Naive thymus-derived CD4-positive, alpha-beta T cell (primary cell): ENCODE data around the gene CTDSP1. TPM values are rescaled to one million over a fixed set of nuclear protein-coding genes. Genes with fewer than 3 reads are reported as not detected.
A peak's percentile ranks its signal among the peaks of the same experiment; 100 is the strongest.

Experiments
- ATAC-seq: fragments of 150-1000 bp; cut with Tn5 transposase; 2 replicates; pipeline ENCODE4 v1.10.0; 2021; ENCODE audit warnings: mild to moderate bottlenecking, moderate library complexity
- CTCF ChIA-PET: fragments of 350-600 bp; sonication (Branson Sonifier 250); formaldehyde crosslinking; loops from one replicate; lab custom pipeline; 2021; ENCODE audit warnings: antibody characterized with exemption; lab: Charles Lee
- POLR2A ChIA-PET: fragments of 350-600 bp; sonication (Branson Sonifier 250); formaldehyde crosslinking; loops from one replicate; lab custom pipeline; 2021; ENCODE audit warnings: antibody characterized with exemption, inconsistent platforms; lab: Charles Lee
- DNase-seq, 9 donors: peaks; one replicate each; pipeline versions ENCODE4 v3.0.0 to v3.0.0-alpha.2; 2020 to 2022; ENCODE audit warnings: mixed read lengths in 1 of 9
- H3K27ac ChIP-seq: one replicate; pipeline ENCODE4 v1.7.0; 2013; ENCODE audit warnings: mild to moderate bottlenecking, low read depth, low read length, moderate library complexity
- H3K27me3 ChIP-seq, 2 donors: one replicate each; pipeline ENCODE4 v1.7.0; 2013; ENCODE audit warnings: low read length in 2 of 2, mild to moderate bottlenecking in 2 of 2, moderate library complexity in 2 of 2; ENCODE audit not compliant: control insufficient read depth in 2 of 2, insufficient read depth in 2 of 2
- H3K36me3 ChIP-seq, 3 experiments: 1 replicate in 2 of 3; 2 replicates in 1 of 3; pipeline ENCODE4 v1.7.0; 2013; ENCODE audit warnings: low read length in 3 of 3, mild to moderate bottlenecking in 3 of 3, moderate library complexity in 1 of 3; ENCODE audit not compliant: insufficient read depth in 3 of 3, control insufficient read depth in 2 of 3
- H3K4me1 ChIP-seq, 2 donors: one replicate each; pipeline ENCODE4 v1.7.0; 2013; ENCODE audit warnings: low read length in 2 of 2, mild to moderate bottlenecking in 2 of 2, moderate library complexity in 1 of 2; ENCODE audit not compliant: control insufficient read depth in 2 of 2, insufficient read depth in 2 of 2
- H3K4me3 ChIP-seq: 2 replicates; pipeline ENCODE4 v1.7.0; 2013; ENCODE audit warnings: mild to moderate bottlenecking, low read length
- H3K9me3 ChIP-seq, 3 experiments: 1 replicate in 2 of 3; 2 replicates in 1 of 3; pipeline ENCODE4 v1.7.0; 2013; ENCODE audit warnings: low read length in 3 of 3; ENCODE audit not compliant: control insufficient read depth in 2 of 3
- H3K27ac Mint-ChIP-seq, 9 donors: one replicate each; pipeline ENCODE4 v1.8.0; 2020 to 2022; ENCODE audit warnings: mixed read lengths in 9 of 9, mild to moderate bottlenecking in 8 of 9, moderate library complexity in 5 of 9, inconsistent platforms in 2 of 9
- H3K27me3 Mint-ChIP-seq, 5 donors: one replicate each; pipeline ENCODE4 v1.8.0; 2021 to 2022; ENCODE audit warnings: mixed read lengths in 5 of 5, mild to moderate bottlenecking in 1 of 5
- H3K36me3 Mint-ChIP-seq, 5 donors: one replicate each; pipeline ENCODE4 v1.8.0; 2020 to 2022; ENCODE audit warnings: mixed read lengths in 5 of 5, mild to moderate bottlenecking in 3 of 5, inconsistent platforms in 1 of 5
- H3K4me1 Mint-ChIP-seq, 7 donors: one replicate each; pipeline ENCODE4 v1.8.0; 2020 to 2022; ENCODE audit warnings: mixed read lengths in 7 of 7, mild to moderate bottlenecking in 3 of 7, inconsistent platforms in 1 of 7
- H3K4me3 Mint-ChIP-seq, 10 donors: one replicate each; pipeline ENCODE4 v1.8.0; 2020 to 2022; ENCODE audit warnings: mild to moderate bottlenecking in 10 of 10, mixed read lengths in 10 of 10, moderate library complexity in 6 of 10, inconsistent platforms in 2 of 10
- H3K9me3 Mint-ChIP-seq, 11 donors: one replicate each; pipeline ENCODE4 v1.8.0; 2020 to 2022; ENCODE audit warnings: mixed read lengths in 11 of 11, mild to moderate bottlenecking in 4 of 11, inconsistent platforms in 1 of 11, moderate library complexity in 1 of 11
- intact Hi-C, 2 donors: fragments of 100-400 bp; cut with micrococcal nuclease; formaldehyde crosslinking; loops; one replicate each; pipeline ENCODE4 v1.15.1; 2023
- polyA plus RNA-seq, 2 donors: library from polyadenylated mRNA; unstranded; fragments of 300-500 nt; fragmentation: Illumina TruSeq; gene quantifications; one replicate each; pipeline ENCODE4 v1.2.3, GENCODE V29; 2021
- total RNA-seq, 6 experiments: library from RNA in 5 of 6; stranded (reverse) in 5 of 6; gene quantifications; 1 replicate in 5 of 6; 2 replicates in 1 of 6; pipeline ENCODE4 v1.2.3 and lab custom pipeline; 2021 to 2026

The CTDSP1 gene
- total and polyA plus RNA-seq, 7 experiments from 2014 or later, result 22.5 to 219 (median 148) TPM

DNA sequence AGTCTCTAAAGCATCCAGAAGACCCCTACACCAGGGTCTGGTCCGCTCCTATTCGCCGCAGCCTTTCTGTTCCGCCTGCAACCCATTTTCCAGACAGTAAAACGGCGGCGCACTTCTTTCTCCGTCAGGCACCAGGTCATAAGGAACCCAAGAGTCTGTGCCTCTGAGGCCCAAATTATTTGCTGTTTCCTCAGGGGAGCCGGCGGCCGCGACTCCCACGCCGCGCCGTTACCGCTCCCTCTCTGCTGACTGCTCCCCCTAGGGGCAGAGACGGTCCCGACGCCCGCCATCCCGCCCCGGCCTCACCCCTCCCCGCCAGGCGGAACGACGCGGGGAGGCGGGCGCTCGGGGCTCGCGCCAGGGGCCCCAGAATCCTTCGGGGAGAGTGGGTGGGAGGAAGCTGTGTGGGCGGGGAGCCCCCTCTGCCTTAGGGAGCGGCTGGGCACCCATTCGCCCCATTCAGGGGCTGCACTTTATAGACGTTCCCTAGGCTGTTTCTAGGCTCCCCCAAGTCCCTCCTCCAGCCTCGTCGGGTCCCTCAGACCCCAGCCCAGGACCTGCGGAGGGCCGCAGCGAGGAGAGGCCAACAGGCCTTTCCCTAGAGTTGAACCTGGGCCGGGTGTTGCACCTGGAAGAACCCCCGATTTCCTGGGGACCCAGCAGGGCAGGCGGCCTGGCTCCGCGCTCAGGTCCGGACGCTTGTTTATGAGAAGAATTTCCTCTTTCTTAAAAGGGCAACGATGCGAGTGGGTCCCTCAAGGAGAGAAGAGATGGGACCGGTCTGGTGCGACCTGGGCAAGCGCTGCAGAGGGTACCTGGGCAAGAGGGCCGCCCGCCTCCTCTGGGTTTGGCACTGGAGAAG lies 3.6 kb upstream of the CTDSP1 start:
- H3K27ac ChIP-seq, result peak overlapping the region; percentile 86
- H3K9me3 Mint-ChIP-seq, result no peaks in the 10 kb centered on the region
- H3K36me3 Mint-ChIP-seq, result peaks cover 0 to 5% (median 0%) of the 10 kb centered on the region in 5 donors
- H3K36me3 ChIP-seq, result no peaks in the 10 kb centered on the region
- intact Hi-C loops, result loop anchor here (1.0 to 5.0 kb wide), 27 partner anchors 10 to 1146 kb away; partner anchors contain the start of genes AAMP (in 2 of the 2), BCS1L (in 2 of the 2), CATIP (in 2 of the 2) and CNOT9 (in 2 of the 2)
- H3K27me3 Mint-ChIP-seq, result no peaks in the 10 kb centered on the region
- H3K4me1 ChIP-seq, result peaks cover 29 to 31% of the 10 kb centered on the region in 2 donors
- ATAC-seq (peak; percentile 83), DNase-seq (peak; percentile 91 to 98 (median 96))
- peak overlapping the region; percentile 85 to 99 (median 94) for H3K4me3 Mint-ChIP-seq
- no peaks in the 10 kb centered on the region for H3K27me3 ChIP-seq
- H3K4me3 ChIP-seq, result peak overlapping the region; percentile 71
- POLR2A ChIA-PET, result interaction anchor here (0.6 to 3.5 kb wide), 25 partner anchors 10 to 810 kb away, joined by 3 to 36 read pairs (median 5); partner anchors contain the start of genes AAMP, ARPC2, CATIP and PNKD
- peak overlapping the region; percentile 96 to 100 (median 97) for H3K27ac Mint-ChIP-seq
- H3K4me1 Mint-ChIP-seq, result peaks cover 16 to 41% (median 39%) of the 10 kb centered on the region in 7 donors
- CTCF ChIA-PET, result interaction anchor here (0.6 to 3.4 kb wide), 16 partner anchors 10 to 260 kb away, joined by 3 to 19 read pairs (median 4); partner anchors contain the start of genes AAMP, CATIP, PNKD and TMBIM1
- no peaks in the 10 kb centered on the region for H3K9me3 ChIP-seq

GRCh38 chr2:218396688-218397462 lies 2.8 kb upstream of the CTDSP1 start:
- H3K9me3 Mint-ChIP-seq, result no peaks in the 10 kb centered on the region
- ATAC-seq (peak; percentile 5), DNase-seq (peak; percentile 57 to 87 (median 83))
- peaks cover 16 to 48% (median 44%) of the 10 kb centered on the region in 7 donors for H3K4me1 Mint-ChIP-seq
- peak overlapping the region; percentile 96 to 100 (median 97) for H3K27ac Mint-ChIP-seq
- ChIA-PET CTCF (interaction anchor here (0.6 to 2.6 kb wide), 15 partner anchors 9 to 259 kb away, joined by 3 to 17 read pairs (median 4); partner anchors contain the start of genes AAMP, CATIP, PNKD and TMBIM1), POLR2A (interaction anchor here (0.5 to 3.5 kb wide), 33 partner anchors 9 to 809 kb away, joined by 3 to 36 read pairs (median 4); partner anchors contain the start of genes AAMP, ARPC2, BCS1L and CATIP)
- Histone ChIP-seq H3K9me3 (no peaks in the 10 kb centered on the region), H3K4me1 (peaks cover 35 to 37% of the 10 kb centered on the region in 2 donors), H3K36me3 (peaks cover 0 to 8% (median 0%) of the 10 kb centered on the region in 3 experiments), H3K27me3 (no peaks in the 10 kb centered on the region), H3K4me3 (peak overlapping the region; percentile 71), H3K27ac (peak overlapping the region; percentile 86)
- H3K36me3 Mint-ChIP-seq, result peaks cover 0 to 7% (median 0%) of the 10 kb centered on the region in 5 donors
- H3K4me3 Mint-ChIP-seq, result peak overlapping the region; percentile 85 to 99 (median 94)
- intact Hi-C loops, result loop anchor here (1.0 to 5.0 kb wide), 27 partner anchors 9 to 1145 kb away; partner anchors contain the start of genes AAMP (in 2 of the 2), BCS1L (in 2 of the 2), CATIP (in 2 of the 2) and CNOT9 (in 2 of the 2)
- no peaks in the 10 kb centered on the region for H3K27me3 Mint-ChIP-seq

DNA sequence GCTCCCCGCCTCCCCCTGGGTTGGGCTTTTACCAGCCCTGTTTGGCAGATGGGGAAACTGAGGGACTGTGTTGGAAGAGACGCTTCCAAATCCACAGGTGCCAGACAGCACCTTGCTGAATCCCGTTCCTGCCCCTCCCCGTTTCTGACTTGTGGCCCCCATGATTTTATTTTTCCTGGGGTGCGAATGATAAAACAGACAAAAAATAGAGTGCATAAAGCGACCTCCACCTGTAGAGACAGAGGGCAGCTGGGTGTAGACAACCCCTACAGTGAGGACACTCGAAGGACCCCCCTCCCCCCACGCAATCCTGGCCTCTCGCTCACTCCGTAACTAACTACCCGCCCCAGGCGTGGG lies 2.2 kb upstream of the CTDSP1 start:
- ATAC-seq, result no peak
- intact Hi-C loops, result loop anchor here (2.0 to 5.0 kb wide), 13 partner anchors 31 to 1145 kb away; partner anchors contain the start of genes CATIP (in 1 of the 2), CHPF (in 1 of the 2), DNPEP (in 1 of the 2) and GLB1L (in 1 of the 2)
- Histone ChIP-seq H3K4me1 (peaks cover 35 to 41% of the 10 kb centered on the region in 2 donors), H3K9me3 (no peaks in the 10 kb centered on the region), H3K36me3 (peaks cover 0 to 14% (median 0%) of the 10 kb centered on the region in 3 experiments), H3K27me3 (no peaks in the 10 kb centered on the region), H3K27ac (peak overlapping the region; percentile 86), H3K4me3 (peak overlapping the region; percentile 71)
- DNase-seq, result peak in 4 of 9 donors; percentile 22 to 39 (median 34)
- Mint-ChIP-seq H3K36me3 (peaks cover 0 to 9% (median 0%) of the 10 kb centered on the region in 5 donors), H3K4me3 (peak overlapping the region; percentile 85 to 99 (median 94)), H3K4me1 (peaks cover 16 to 51% (median 47%) of the 10 kb centered on the region in 7 donors), H3K27me3 (no peaks in the 10 kb centered on the region), H3K27ac (peak overlapping the region; percentile 96 to 100 (median 97)), H3K9me3 (no peaks in the 10 kb centered on the region)
- POLR2A ChIA-PET, result interaction anchor here (0.5 to 3.3 kb wide), 23 partner anchors 9 to 809 kb away, joined by 3 to 36 read pairs (median 5); partner anchors contain the start of genes AAMP, ARPC2, CATIP and PNKD
- CTCF ChIA-PET, result interaction anchor here (1.0 to 2.6 kb wide), 5 partner anchors 9 to 111 kb away, joined by 4 to 17 read pairs (median 7); partner anchors contain the start of gene TMBIM1

DNA sequence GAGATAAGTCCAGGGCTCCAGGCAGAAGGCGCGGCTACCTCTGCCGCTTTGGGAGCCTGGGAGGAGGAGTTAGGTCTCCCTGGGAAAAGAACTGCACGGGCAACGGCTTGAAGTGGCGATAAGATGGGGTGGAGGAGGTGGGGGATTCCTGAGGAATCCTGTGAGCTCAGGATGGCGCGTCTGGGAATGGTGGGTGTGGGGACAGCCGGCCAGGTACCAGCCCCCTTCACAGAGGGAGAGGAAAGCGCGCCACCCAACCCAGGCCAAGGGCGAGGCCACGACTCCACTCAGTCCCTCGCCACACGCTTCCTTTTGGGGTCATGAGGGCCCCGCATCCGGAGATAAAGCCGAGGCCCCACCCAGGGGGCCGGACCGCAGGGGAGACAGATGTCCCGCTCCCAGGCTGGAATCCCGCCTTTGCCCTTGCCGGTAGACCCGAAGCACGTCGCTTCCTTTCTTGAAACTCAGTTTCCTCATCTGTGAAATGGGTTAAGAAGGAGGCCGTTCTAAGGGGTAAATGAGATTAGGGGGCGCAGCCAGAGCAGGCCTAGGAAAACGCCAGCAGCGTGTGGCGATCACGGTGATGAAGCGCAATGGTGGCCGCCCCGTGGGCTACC lies 1.7 kb upstream of the CTDSP1 start:
- Histone ChIP-seq H3K4me3 (peak overlapping the region; percentile 71), H3K9me3 (no peaks in the 10 kb centered on the region), H3K27ac (peak overlapping the region; percentile 86), H3K27me3 (no peaks in the 10 kb centered on the region), H3K4me1 (peaks cover 35 to 41% of the 10 kb centered on the region in 2 donors), H3K36me3 (peaks cover 0 to 18% (median 0%) of the 10 kb centered on the region in 3 experiments)
- intact Hi-C loops, result loop anchor here (2.0 to 5.0 kb wide), 13 partner anchors 31 to 1144 kb away; partner anchors contain the start of genes CATIP (in 1 of the 2), CHPF (in 1 of the 2), DNPEP (in 1 of the 2) and GLB1L (in 1 of the 2)
- peaks cover 16 to 52% (median 49%) of the 10 kb centered on the region in 7 donors for H3K4me1 Mint-ChIP-seq
- POLR2A ChIA-PET, result interaction anchor here (1.0 to 3.3 kb wide), 15 partner anchors 8 to 808 kb away, joined by 3 to 36 read pairs (median 9); partner anchors contain the start of genes AAMP, ARPC2, CATIP and PNKD
- H3K4me3 Mint-ChIP-seq, result peak overlapping the region; percentile 85 to 99 (median 94)
- CTCF ChIA-PET, result interaction anchor here (1.0 to 2.6 kb wide), 5 partner anchors 8 to 112 kb away, joined by 4 to 17 read pairs (median 7); partner anchors contain the start of gene TMBIM1
- ATAC-seq, result no peak
- peak in 4 of 9 donors; percentile 33 to 72 (median 36) for DNase-seq
- H3K9me3 Mint-ChIP-seq, result no peaks in the 10 kb centered on the region
- H3K27me3 Mint-ChIP-seq, result no peaks in the 10 kb centered on the region
- peaks cover 0 to 11% (median 0%) of the 10 kb centered on the region in 5 donors for H3K36me3 Mint-ChIP-seq
- H3K27ac Mint-ChIP-seq, result peak overlapping the region; percentile 96 to 100 (median 97)
